GM19025 (cell line): Measurements from ENCODE around the gene UNC13C.

ENCODE experiments used
- ATAC-seq: cut with Tn5 transposase; IDR thresholded peaks from one replicate; pipeline ENCODE4 v1.9.1; 2021; ENCODE audit warnings: mild to moderate bottlenecking, low read depth, moderate library complexity; ENCODE audit not compliant: unreplicated experiment

UNC13C gene

GRCh38 chr15:54282228-54282836 lies 304.1 kb downstream of the UNC13C start:
- ATAC-seq = no peak

- ATAC-seq = no peak
These were observed 309.8 kb downstream of the UNC13C start for GRCh38 chr15:54288049-54288448.

- ATAC-seq = no peak
These were observed 311.4 kb downstream of the UNC13C start for GRCh38 chr15:54289590-54290136.

GRCh38 chr15:54298396-54298795 lies 320.2 kb downstream of the UNC13C start:
- ATAC-seq = no peak

GRCh38 chr15:54304321-54304720 lies 326.1 kb downstream of the UNC13C start:
- ATAC-seq = no peak

GRCh38 chr15:54305138-54305537 lies 326.9 kb downstream of the UNC13C start:
- no peak for ATAC-seq

GRCh38 chr15:54307252-54307902 lies 329.1 kb downstream of the UNC13C start:
- ATAC-seq = no peak

GRCh38 chr15:54307926-54308325 lies 329.7 kb downstream of the UNC13C start:
- ATAC-seq = no peak

- no peak for ATAC-seq
These were observed 334.3 kb downstream of the UNC13C start for GRCh38 chr15:54312528-54312927.

GRCh38 chr15:54321426-54321825 lies 343.2 kb downstream of the UNC13C start:
- ATAC-seq = no peak

GRCh38 chr15:54322341-54322740 lies 344.1 kb downstream of the UNC13C start:
- ATAC-seq = no peak

GRCh38 chr15:54345301-54345700 lies 367.1 kb downstream of the UNC13C start:
- ATAC-seq = no peak

- no peak for ATAC-seq
These were observed 367.6 kb downstream of the UNC13C start for GRCh38 chr15:54345827-54346226.

- ATAC-seq = no peak
These were observed 369.0 kb downstream of the UNC13C start for GRCh38 chr15:54347082-54347827.

- no peak for ATAC-seq
These were observed 375.5 kb downstream of the UNC13C start for GRCh38 chr15:54353726-54354125.

- no peak for ATAC-seq
These were observed 376.1 kb downstream of the UNC13C start for GRCh38 chr15:54354341-54354740.

- no peak for ATAC-seq
These were observed 386.7 kb downstream of the UNC13C start for GRCh38 chr15:54364961-54365360.

GRCh38 chr15:54373332-54373731 lies 395.1 kb downstream of the UNC13C start:
- ATAC-seq = no peak

GRCh38 chr15:54374184-54374952 lies 396.1 kb downstream of the UNC13C start:
- ATAC-seq = no peak

GRCh38 chr15:54387799-54388198 lies 409.6 kb downstream of the UNC13C start:
- no peak for ATAC-seq

GRCh38 chr15:54388746-54389145 lies 410.5 kb downstream of the UNC13C start:
- no peak for ATAC-seq
